Stimulated activated naive CD8-positive, alpha-beta T cell treated with anti-CD3 and anti-CD28 coated beads, Interleukin-15, amount 100 ng/mL, for 72 hours (primary cell): Measurements from ENCODE around the gene INTS7.
"Not testable (repeated sequence)": the region's sequence is repeated elsewhere in the genome, so short reads cannot be mapped to it uniquely, and the experiment has no call there.

Experiments used
- ATAC-seq: fragments of 150-1000 bp; cut with Tn5 transposase; 2 replicates; pipeline ENCODE4 v1.10.0; 2021; ENCODE audit warnings: mild to moderate bottlenecking, moderate library complexity
- DNase-seq, 2 donors: peaks; one replicate each; pipeline ENCODE4 v3.0.0; 2021 to 2022
- H3K27ac Mint-ChIP-seq, 2 donors: one replicate each; pipeline ENCODE4 v1.8.0; 2022; ENCODE audit warnings: mild to moderate bottlenecking in 2 of 2, mixed read lengths in 2 of 2, moderate library complexity in 2 of 2
- H3K27me3 Mint-ChIP-seq: one replicate; pipeline ENCODE4 v1.8.0; 2022; ENCODE audit warnings: mixed read lengths
- H3K4me1 Mint-ChIP-seq: one replicate; pipeline ENCODE4 v1.8.0; 2022; ENCODE audit warnings: mild to moderate bottlenecking, mixed read lengths
- H3K4me3 Mint-ChIP-seq, 2 donors: one replicate each; pipeline ENCODE4 v1.8.0; 2022; ENCODE audit warnings: mild to moderate bottlenecking in 2 of 2, mixed read lengths in 2 of 2, moderate library complexity in 1 of 2
- H3K9me3 Mint-ChIP-seq, 2 donors: one replicate each; pipeline ENCODE4 v1.8.0; 2022; ENCODE audit warnings: mixed read lengths in 2 of 2

Gene INTS7

GRCh38 chr1:211967704-211968103, 67.7 kb downstream of the INTS7 start:
- Mint-ChIP-seq H3K4me3 (no peak overlapping the region), H3K27me3 (no peaks in the 10 kb centered on the region), H3K4me1 (no peaks in the 10 kb centered on the region), H3K27ac (no peak overlapping the region), H3K9me3 (peaks cover 0 to 10% of the 10 kb centered on the region in 2 donors)
- ATAC-seq (no peak), DNase-seq (no peak)

GRCh38 chr1:211965108-211965805, 70.1 kb downstream of the INTS7 start:
- Mint-ChIP-seq H3K27ac (no peak overlapping the region), H3K4me1 (no peaks in the 10 kb centered on the region), H3K4me3 (no peak overlapping the region), H3K27me3 (no peaks in the 10 kb centered on the region), H3K9me3 (peaks cover 0 to 10% of the 10 kb centered on the region in 2 donors)
- DNase-seq (no peak), ATAC-seq (no peak)

GRCh38 chr1:211959680-211960079, 75.7 kb downstream of the INTS7 start:
- ATAC-seq: no peak
- no peaks in the 10 kb centered on the region for H3K4me1 Mint-ChIP-seq
- no peak overlapping the region for H3K27ac Mint-ChIP-seq
- peaks cover 0 to 10% of the 10 kb centered on the region in 2 donors for H3K9me3 Mint-ChIP-seq
- H3K27me3 Mint-ChIP-seq: no peaks in the 10 kb centered on the region
- no peak overlapping the region for H3K4me3 Mint-ChIP-seq
- DNase-seq: no peak

GRCh38 chr1:211959221-211959620, 76.1 kb downstream of the INTS7 start:
- no peak overlapping the region for H3K4me3 Mint-ChIP-seq
- ATAC-seq (no peak), DNase-seq (no peak)
- H3K27me3 Mint-ChIP-seq: no peaks in the 10 kb centered on the region
- peaks cover 0 to 6% of the 10 kb centered on the region in 2 donors for H3K9me3 Mint-ChIP-seq
- no peak overlapping the region for H3K27ac Mint-ChIP-seq
- H3K4me1 Mint-ChIP-seq: no peaks in the 10 kb centered on the region

GRCh38 chr1:211954028-211954427, 81.3 kb downstream of the INTS7 start:
- H3K27me3 Mint-ChIP-seq, H3K4me3 Mint-ChIP-seq, H3K4me1 Mint-ChIP-seq, DNase-seq, H3K9me3 Mint-ChIP-seq, H3K27ac Mint-ChIP-seq, ATAC-seq: not testable (repeated sequence)

- not testable (repeated sequence) for H3K4me1 Mint-ChIP-seq
These were observed 81.8 kb downstream of the INTS7 start for GRCh38 chr1:211953543-211953942.

GRCh38 chr1:211952299-211952698, 83.1 kb downstream of the INTS7 start:
- Mint-ChIP-seq H3K4me1 (peaks cover 7% of the 10 kb centered on the region), H3K27ac (no peak overlapping the region)

More at GRCh38 chr1:211953543-211953942, 81.8 kb downstream of the INTS7 start:
- H3K27me3 Mint-ChIP-seq, H3K9me3 Mint-ChIP-seq, ATAC-seq, H3K27ac Mint-ChIP-seq, H3K4me3 Mint-ChIP-seq, DNase-seq: not testable (repeated sequence)

GRCh38 chr1:211951856-211952255, 83.5 kb downstream of the INTS7 start:
- no peaks in the 10 kb centered on the region for H3K9me3 Mint-ChIP-seq
- no peaks in the 10 kb centered on the region for H3K27me3 Mint-ChIP-seq
- peak overlapping the region in 1 of 2 donors; percentile 28 for H3K27ac Mint-ChIP-seq
- peaks cover 7% of the 10 kb centered on the region for H3K4me1 Mint-ChIP-seq
- ATAC-seq (peak; percentile 78), DNase-seq (no peak)
- H3K4me3 Mint-ChIP-seq: no peak overlapping the region

More at GRCh38 chr1:211952299-211952698, 83.1 kb downstream of the INTS7 start:
- no peak overlapping the region for H3K4me3 Mint-ChIP-seq
- H3K27me3 Mint-ChIP-seq: no peaks in the 10 kb centered on the region
- DNase-seq (no peak), ATAC-seq (no peak)
- no peaks in the 10 kb centered on the region for H3K9me3 Mint-ChIP-seq

- ATAC-seq: no peak
- Mint-ChIP-seq H3K9me3 (no peaks in the 10 kb centered on the region), H3K27ac (no peak overlapping the region), H3K4me3 (no peak overlapping the region), H3K4me1 (peaks cover 7% of the 10 kb centered on the region), H3K27me3 (no peaks in the 10 kb centered on the region)
- DNase-seq: no peak
These were observed 87.0 kb downstream of the INTS7 start for GRCh38 chr1:211948377-211948776.

- H3K27me3 Mint-ChIP-seq: no peaks in the 10 kb centered on the region
- ATAC-seq (no peak), DNase-seq (no peak)
- peaks cover 7% of the 10 kb centered on the region for H3K4me1 Mint-ChIP-seq
- H3K9me3 Mint-ChIP-seq: no peaks in the 10 kb centered on the region
- H3K4me3 Mint-ChIP-seq: no peak overlapping the region
- no peak overlapping the region for H3K27ac Mint-ChIP-seq
These were observed 87.7 kb downstream of the INTS7 start for GRCh38 chr1:211947396-211948295.

- Mint-ChIP-seq H3K4me3 (no peak overlapping the region), H3K4me1 (peaks cover 7% of the 10 kb centered on the region)
These were observed 90.4 kb downstream of the INTS7 start for GRCh38 chr1:211944733-211945500.

GRCh38 chr1:211942583-211942982, 92.8 kb downstream of the INTS7 start:
- Mint-ChIP-seq H3K4me3 (no peak overlapping the region), H3K27me3 (no peaks in the 10 kb centered on the region), H3K9me3 (no peaks in the 10 kb centered on the region), H3K27ac (no peak overlapping the region), H3K4me1 (peaks cover 30% of the 10 kb centered on the region)
- ATAC-seq (no peak), DNase-seq (no peak)

More at GRCh38 chr1:211944733-211945500, 90.4 kb downstream of the INTS7 start:
- H3K27me3 Mint-ChIP-seq: no peaks in the 10 kb centered on the region
- ATAC-seq (no peak), DNase-seq (no peak)
- H3K27ac Mint-ChIP-seq: no peak overlapping the region
- no peaks in the 10 kb centered on the region for H3K9me3 Mint-ChIP-seq

- no peak overlapping the region for H3K4me3 Mint-ChIP-seq
- peak in 1 of 2 donors; percentile 65 for DNase-seq
- peaks cover 44% of the 10 kb centered on the region for H3K4me1 Mint-ChIP-seq
- ATAC-seq: peak; percentile 77
- H3K27me3 Mint-ChIP-seq: no peaks in the 10 kb centered on the region
- H3K27ac Mint-ChIP-seq: no peak overlapping the region
- no peaks in the 10 kb centered on the region for H3K9me3 Mint-ChIP-seq
These were observed 95.4 kb downstream of the INTS7 start for GRCh38 chr1:211939876-211940468.

- H3K4me3 Mint-ChIP-seq: peak overlapping the region in 1 of 2 donors; percentile 13
- no peaks in the 10 kb centered on the region for H3K9me3 Mint-ChIP-seq
- H3K27me3 Mint-ChIP-seq: peaks cover 6% of the 10 kb centered on the region
- H3K27ac Mint-ChIP-seq: no peak overlapping the region
- no peak for DNase-seq
- peaks cover 58% of the 10 kb centered on the region for H3K4me1 Mint-ChIP-seq
- ATAC-seq: no peak
These were observed 96.8 kb downstream of the INTS7 start for GRCh38 chr1:211938561-211938997.

- Mint-ChIP-seq H3K27me3 (peaks cover 18% of the 10 kb centered on the region), H3K4me1 (peaks cover 70% of the 10 kb centered on the region)
- ATAC-seq, H3K9me3 Mint-ChIP-seq, H3K4me3 Mint-ChIP-seq, H3K27ac Mint-ChIP-seq, DNase-seq: not testable (repeated sequence)
These were observed 97.9 kb downstream of the INTS7 start for GRCh38 chr1:211937422-211937821.
